HG02759 (cell line): ENCODE measurements around the gene RAP1A.

Experiments used
- ATAC-seq: cut with Tn5 transposase; IDR thresholded peaks from one replicate; pipeline ENCODE4 v1.9.1; 2021; ENCODE audit warnings: mild to moderate bottlenecking, moderate library complexity; ENCODE audit not compliant: unreplicated experiment

Gene RAP1A

GRCh38 chr1:111619635-111620440 is at the start of gene RAP1A:
RAP1A (plus strand) TSS chr1:111619789; CDS start chr1:111691361, 71,572 bp downstream.
- ATAC-seq: peak; percentile 63

- no peak for ATAC-seq
These were observed 49.7 kb upstream of the RAP1A start for GRCh38 chr1:111569913-111570312.

DNA sequence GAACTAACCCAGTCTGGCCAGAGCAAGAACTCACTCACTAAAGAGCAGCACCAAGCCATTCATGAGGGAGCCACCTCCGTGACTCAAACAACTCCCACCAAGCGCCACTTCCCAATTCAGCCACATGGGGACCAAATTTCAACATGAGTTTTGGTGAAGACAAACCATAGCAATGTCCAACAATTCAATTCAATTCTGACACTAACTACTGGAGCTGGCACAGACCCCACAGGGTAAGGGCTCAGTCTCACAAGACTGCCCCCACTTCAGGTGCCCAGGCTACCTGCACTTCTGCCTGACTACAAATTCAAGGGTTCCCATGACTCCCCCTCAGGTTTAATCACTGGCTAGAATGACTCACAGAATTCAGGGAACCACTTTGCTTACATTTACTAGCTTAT is 48.8 kb upstream of the RAP1A start:
- ATAC-seq: peak; percentile 56

- ATAC-seq: no peak
These were observed 48.4 kb upstream of the RAP1A start for GRCh38 chr1:111571239-111571638.

- no peak for ATAC-seq
These were observed 47.6 kb upstream of the RAP1A start for GRCh38 chr1:111571987-111572386.

GRCh38 chr1:111576547-111576946 is 43.0 kb upstream of the RAP1A start:
- no peak for ATAC-seq

DNA sequence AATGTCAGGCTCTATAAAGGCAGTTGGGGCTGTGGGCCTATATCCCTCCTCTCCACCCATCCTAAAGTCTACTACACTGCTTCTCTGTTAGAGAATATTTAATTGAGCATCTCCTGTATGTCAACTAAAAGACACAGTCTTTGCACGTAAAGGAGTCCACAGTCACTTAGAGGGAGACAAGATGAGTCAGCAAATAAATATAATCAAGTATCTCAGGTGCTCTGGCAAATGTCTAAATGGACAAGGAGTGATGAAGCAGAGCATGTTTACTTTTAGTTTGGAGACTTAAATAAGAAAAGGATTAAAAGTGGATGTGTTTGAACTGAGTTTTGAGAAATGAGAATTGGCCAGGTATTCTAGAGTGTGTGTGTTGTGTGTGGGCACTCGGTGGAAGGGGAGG is 41.8 kb upstream of the RAP1A start:
- ATAC-seq: no peak

DNA sequence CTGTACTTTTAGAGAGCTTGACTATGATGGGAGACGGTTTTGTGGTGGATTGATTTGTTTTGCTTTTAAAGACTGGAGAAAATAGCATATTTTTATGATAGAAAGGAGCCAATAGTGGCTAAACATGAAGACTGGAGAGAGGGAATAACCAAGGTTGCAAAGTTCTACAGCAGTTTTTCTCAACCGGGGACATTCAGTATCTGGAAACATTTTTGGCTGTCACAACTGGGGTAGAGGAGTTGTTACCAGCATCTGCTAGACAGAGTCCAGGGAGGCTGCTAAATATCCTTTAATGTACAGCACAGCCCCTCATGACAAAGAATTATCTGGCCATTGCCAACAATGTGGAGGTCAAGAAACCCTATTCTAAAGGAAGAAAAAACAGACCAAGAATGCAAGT is 38.4 kb upstream of the RAP1A start:
- ATAC-seq: no peak

DNA sequence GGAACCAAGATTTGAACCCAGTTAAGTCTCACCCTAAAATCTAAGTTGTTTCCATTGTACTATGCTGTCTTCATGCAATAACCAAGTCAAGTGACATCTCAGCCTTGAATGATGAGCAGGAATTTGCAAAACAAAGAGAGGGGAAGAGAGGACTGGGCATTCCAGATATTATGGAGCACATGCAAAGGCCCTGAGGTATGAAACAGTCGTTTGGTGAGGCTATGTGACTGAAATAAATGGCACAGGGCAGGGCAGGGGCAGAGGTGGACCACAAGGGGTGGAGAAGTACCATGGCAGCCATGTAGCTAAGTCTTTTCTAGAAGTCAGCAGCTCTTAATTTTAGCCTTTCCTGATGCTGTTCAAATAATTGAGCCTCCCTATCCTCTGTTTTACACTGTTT is 37.6 kb upstream of the RAP1A start:
- no peak for ATAC-seq

DNA sequence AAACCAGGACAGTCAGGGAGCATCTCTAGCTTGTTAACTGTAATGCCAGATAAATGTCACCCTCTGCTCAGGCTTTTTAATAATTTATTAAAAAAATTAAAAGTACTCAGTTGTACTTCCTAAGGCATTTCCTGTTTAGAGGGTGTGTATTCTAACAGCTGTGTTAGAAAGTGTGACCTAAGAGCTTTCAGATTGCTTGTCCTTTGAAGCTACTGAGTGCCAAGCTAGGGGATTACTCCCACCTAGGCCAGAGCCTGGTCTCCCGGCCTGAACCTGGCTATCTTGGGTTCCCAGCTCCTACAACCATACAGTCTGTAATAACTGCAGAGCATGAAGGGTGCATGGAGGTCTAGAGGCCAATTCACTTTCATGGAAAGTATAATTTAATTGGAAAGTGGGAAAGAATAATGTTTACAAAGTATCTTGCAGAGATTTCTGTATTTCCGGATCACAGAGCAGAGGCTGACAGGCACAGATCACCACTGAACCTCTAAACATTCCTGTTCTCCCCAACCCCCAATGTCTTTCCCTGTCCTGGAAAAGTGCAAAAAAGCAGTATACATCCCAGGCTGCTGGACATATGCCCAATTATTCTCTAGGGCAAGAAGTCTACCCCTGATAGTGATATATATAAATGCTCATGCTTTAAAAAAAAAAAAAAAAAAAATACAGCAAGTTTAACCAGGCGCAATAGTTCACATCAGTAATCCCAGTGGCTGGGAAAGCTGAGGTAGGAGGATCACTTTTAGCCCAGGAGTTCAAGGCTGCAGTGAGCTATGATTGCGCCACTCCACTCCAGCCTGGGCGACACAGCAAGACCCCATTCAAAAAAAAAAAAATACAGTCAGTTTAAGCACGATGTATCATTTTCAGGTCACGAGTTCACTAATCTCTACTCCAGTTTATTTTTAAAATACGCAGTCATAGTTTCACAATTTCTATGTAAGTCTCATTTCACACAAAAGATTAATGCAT is 36.7 kb upstream of the RAP1A start:
- ATAC-seq: no peak

GRCh38 chr1:111585447-111586086 is 34.0 kb upstream of the RAP1A start:
- no peak for ATAC-seq

DNA sequence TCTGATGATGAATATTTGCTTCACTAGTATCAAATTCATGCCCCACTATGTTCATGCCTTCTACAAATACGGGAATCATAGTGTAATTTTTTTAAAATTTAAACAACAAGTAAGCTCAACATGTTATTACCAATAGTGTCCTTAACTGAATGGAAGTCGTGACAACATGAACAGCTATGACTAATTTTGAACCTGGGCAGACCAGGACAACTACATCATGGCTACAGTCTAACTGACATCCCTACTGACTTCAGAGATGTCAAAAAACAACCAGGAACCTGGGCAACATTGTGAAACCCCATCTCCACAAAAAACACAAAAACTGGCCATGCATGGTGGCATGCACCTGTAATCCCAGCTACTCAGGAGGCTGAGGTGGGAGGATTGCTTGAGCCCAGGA is 33.5 kb upstream of the RAP1A start:
- ATAC-seq: no peak

GRCh38 chr1:111587509-111588174 is 31.9 kb upstream of the RAP1A start:
- ATAC-seq: peak; percentile 34

DNA sequence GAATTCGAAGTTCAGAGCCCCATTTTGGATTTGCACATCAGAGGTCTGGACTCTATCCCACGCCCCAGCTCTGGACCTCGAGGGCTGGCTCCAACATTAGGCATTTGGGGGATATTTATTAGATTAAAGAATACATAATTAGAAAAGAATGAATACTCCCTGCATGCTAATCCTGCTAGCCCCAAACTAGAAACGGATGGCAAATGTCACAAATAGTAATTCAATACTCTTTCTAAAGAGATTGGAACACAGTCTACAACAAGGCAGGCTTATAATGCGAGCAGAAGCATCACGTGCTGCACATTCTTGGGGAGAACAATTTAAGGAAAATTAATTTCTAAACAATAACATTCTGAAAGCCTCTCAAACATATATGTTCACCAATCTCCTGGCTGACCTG is 27.7 kb upstream of the RAP1A start:
- no peak for ATAC-seq

GRCh38 chr1:111592389-111593361 is 26.9 kb upstream of the RAP1A start:
- peak; percentile 93 for ATAC-seq

GRCh38 chr1:111593403-111594305 is 25.9 kb upstream of the RAP1A start:
- no peak for ATAC-seq

DNA sequence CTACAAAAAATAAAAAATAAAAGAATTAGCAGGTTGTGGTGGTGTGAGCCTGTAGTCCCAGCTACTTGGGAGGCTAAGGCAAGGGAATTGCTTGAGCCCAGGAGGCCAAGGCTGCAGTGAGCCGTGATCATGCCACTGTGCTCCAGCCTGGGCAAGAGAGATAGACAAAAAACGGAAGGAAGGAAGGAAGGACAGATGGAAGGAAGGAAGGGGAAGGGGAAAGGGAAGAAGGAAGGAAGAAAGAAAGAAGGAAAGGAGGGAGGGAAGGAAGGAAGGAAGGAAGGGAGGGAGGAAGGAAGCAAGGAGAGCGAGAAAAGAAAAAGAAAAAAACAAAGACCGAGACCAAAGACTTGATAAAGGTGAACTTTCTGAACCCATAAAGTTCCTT is 25.3 kb upstream of the RAP1A start:
- ATAC-seq: no peak

GRCh38 chr1:111595807-111596206 is 23.8 kb upstream of the RAP1A start:
- no peak for ATAC-seq

GRCh38 chr1:111596499-111596898 is 23.1 kb upstream of the RAP1A start:
- ATAC-seq: no peak
